Activated CD4-positive, alpha-beta T cell treated with anti-CD3 and anti-CD28 coated beads, Interleukin-2, amount 50 U/mL, for 1 hour (primary cell): ENCODE data around the gene SPAG16.

Source experiments
- DNase-seq: peaks from one replicate; pipeline ENCODE4 v3.0.0-alpha.2; 2020

The SPAG16 gene

DNA sequence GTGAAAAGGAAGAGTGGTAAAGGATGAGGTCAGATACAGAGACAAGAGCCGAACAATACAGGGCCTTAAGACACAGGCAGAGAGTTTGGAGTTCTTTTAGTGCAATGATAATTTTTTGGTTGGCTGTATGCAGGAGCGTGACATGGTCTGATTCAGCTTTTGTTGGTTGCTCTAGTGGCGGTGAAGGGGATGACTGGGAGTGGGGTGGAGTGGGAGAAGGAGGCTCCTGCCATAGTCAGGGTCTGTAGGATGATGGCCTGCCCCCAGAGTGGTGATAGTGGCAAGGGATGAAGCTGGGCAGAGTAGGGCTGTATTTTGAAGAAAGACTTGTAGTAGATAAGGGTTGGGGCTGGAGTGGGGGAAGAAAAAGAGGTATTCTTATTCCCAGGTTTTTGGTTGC, 820.0 kb downstream of the SPAG16 start:
- DNase-seq = no peak

DNA sequence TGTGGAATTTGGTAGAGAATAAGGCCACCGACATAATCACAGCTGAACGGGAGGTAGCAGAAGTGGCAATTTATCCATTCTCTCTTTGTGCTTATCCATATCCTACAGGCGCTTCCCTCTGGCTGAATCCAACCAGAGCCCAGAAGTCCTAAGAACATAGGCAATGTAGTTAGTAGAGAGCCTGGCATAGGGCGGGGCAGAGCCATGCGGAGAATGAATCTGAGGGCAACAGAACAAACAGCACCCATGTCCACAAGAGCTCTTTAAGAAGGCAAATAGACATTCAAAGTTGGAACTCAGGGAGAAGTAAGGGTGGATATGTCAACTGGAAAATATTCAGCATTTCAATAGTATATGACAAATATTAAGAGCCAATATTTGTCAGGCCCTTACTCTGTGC, 820.7 kb downstream of the SPAG16 start:
- DNase-seq = no peak

DNA sequence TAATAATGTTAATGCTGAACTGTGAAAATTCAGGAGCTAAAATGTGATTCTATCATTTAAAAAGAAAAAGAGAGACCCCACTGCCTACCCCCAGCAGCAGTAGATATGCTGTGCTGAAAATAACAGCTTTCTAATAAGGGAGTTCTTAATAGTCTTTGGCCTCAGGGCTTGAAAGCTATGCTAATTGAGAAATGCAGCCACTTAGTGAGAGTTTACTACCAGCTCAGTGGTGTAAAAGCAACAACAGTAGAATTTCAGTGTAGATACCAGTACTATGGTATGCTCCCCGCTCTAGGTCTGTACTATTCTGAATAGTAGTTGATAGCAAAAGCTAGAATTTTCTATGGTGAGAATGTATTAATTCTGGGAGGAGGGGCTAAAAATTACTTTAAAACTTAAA, 823.5 kb downstream of the SPAG16 start:
- DNase-seq = no peak

DNA sequence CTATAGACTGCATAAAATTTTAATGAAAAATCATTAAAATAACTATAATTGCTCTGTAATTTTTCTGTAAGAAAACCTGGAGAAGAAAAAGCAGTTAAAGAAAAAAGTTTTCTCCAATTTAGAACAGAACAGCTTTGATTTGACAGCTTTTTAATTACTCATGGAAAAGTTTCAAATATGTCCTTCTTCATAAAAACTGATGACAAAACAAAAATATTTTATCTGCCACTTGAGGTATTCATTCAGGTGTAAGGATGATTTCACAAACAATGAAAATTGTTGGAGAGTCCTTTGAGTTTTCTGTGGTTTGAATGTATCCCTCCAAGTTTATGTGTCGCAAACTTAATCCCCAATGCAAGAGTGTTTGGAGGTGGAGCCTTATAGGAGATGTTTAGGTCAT, 824.3 kb downstream of the SPAG16 start:
- no peak for DNase-seq

DNA sequence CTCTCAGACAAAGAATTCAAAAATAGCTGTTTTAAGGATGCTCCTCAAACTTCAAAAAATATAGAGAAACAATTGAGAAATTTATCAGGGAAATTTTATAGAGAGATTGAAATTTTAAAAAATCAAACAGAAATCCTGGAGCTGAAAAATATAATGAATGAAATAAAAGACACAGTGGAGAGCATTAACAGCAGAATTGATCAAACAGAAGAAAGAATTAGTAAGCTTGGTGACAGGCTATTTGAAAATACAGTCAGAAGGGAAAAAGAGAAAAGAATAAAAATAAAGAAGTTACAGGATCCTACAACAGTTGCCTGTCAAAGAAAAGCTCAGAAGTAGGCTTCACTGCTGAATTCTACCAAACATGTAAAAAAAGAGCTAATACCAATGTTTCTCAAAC, 832.8 kb downstream of the SPAG16 start:
- DNase-seq = no peak

DNA sequence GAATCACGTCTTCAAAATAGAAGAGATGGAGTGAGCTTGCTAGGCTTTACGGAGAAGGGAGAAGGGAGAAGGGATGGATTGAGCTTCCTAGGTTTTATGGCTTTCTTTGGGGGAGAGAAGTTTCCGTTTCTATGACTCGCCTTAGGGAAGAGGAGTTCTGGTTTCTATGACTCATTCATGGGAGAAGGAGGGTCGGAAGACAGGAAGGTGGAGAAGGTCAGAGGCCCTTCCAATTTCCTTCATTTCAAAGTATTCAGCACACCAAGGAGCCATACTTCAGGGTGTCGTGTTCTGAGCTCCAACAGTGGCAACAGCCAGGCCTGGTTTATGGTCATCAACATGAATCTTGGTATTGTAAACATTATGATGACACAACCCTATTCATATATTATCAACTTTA, 841.9 kb downstream of the SPAG16 start:
- DNase-seq = no peak

DNA sequence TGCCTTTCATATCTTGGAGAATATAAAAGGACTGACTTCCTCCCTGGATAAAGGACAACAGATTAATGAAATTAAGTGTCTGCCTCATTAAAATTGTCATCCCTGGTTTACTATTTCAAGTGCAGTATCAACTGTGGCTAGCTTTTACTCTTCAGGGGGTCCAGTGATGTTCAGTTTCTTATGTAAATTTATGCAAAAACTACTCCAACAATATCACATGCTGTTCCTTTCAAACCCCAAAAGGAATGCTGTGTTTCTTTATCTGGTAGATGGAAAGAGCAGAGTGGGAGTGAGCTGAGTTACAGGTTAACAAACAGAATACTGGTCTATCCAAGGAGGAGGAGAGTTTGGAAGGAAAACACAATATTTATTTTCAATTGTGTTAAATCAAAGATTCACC, 842.9 kb downstream of the SPAG16 start:
- DNase-seq = no peak

DNA sequence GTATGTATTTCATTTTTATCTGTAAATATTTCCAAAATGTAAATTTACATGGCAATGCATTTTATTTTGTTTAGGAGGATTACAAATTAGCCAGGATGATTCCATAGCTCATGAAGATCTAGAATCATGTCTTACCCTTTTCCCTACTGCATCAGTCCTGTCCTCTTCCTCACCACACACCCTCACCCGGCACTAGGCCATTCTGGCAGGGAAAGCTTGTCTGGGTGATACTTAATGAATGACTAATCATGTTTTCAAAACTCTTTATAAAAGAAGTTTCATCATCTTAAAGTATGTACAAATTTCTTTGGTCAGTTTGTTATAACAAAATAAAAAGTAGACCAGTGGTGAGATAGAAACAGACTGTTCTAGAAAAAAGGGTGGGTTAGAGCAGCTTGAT, 843.3 kb downstream of the SPAG16 start:
- no peak for DNase-seq

DNA sequence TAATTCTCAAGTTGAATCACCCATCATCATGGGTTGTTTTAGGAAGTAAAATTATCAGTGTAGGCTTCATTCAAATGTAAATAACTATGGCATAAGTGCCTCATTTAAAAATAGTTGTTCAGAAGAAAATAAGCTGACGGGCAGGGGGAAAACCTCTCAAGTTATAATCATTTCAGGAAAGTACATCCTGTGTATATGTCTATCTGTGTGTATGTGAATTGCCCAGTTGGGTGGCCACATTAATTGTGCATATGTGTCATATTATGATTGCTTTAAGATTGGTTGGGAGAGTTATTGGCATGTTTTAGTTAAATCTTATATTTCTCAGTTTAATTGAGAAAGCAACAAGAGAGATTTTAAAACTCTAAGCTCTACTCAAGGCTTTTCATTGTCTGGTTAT, 843.8 kb downstream of the SPAG16 start:
- DNase-seq = no peak

DNA sequence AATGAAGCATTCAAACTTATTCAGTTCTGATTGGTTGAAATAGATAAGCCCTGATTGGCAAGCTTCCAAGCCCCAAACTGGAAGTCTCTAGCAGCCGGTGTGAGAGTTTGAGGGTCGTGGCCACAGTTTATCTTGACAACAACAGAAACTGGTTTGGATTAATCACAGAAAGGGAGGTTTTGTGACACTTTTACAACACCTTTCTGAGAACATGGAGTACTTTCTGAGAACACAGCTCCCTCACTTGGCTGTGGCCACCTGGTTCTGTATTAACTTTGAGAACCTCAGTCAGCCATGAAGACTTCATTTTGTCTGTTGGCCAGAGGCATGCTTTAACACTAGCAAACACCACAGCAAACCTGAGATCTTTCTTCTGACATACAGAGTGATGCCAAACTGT, 845.9 kb downstream of the SPAG16 start:
- DNase-seq = no peak

DNA sequence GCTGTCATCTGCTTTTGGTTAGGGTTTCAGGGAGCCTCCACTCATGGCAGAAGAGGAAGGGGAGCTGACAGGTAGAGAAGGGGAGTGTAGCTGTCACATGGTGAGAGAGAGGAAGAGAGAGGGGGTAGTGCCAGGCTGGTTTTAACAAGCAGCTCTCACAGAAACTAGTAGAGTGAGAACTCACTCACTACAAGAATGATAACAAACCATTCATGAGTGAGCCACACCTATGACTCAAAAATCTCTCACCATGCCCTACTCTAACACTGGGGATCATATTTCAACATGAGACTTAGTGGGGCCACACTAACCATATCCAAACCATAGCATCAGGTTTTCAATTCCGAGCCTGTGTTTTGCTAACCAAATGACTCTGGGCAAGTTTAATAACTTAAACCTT, 851.7 kb downstream of the SPAG16 start:
- DNase-seq = no peak

DNA sequence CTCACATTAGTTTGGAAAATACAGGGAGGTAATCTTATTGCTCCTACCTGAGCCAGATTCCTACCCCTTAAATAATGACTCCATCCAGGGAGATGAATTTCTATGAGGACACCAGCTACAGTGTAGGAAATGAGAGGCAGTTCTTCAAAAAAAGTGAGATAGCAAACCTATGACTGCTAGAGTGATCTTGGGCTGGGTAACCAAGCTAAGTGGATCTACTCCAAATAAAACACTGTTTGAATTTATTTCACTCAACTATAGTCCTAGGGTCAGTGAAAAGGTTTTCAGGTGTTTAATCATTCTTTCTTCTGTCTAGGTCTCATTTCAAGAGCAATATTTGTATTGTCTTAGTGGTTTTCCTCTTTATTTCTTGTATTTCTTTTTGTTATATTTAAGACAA, 854.5 kb downstream of the SPAG16 start:
- no peak for DNase-seq

DNA sequence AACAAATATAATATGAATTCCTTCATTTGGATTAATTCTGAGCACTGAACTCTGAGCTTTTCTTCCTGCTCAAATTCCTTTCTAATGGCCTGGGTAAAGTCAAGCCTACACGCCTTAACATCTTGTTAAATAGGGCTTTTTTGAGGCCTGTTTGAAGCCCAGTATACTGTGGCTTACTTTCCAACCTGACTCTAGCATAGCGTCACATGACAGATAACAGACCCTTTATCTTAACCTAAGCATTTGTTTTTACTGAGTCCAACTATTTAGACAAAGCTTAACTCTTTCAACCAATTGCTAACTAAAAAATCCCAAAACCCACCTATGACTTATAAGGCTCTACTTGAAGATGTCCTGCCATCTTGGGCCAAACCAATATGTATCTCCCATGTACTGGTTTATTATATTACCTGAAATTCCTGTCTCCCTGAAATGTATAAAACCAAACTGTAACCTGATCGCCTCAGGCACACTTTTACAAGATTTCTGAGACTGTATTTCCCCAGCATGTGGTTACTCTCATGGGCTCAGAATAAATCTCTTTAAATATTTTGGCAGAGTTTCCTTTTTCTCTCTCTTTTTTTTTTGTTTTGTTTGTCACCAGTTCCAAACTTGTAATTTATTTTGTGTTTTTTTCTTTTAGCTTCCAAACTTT, 855.5 kb downstream of the SPAG16 start:
- no peak for DNase-seq

DNA sequence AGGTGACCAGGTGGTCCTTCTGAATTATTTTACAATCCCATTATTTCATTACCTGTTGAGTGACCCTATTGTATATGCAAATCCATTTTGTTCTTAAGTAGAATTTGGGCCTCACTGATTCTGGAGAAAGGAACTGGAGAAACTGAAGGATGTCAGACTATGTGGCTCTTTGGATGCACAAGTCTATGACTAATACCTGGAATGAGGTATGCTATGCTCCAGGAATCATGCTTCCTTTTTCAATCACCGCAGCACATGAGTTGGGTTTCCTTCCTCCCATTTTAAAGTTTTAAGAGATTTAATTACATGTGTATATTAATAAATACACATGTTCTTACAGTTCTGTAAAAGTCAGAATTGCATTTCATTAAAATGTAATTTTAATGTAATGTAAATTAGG, 872.7 kb downstream of the SPAG16 start:
- no peak for DNase-seq

DNA sequence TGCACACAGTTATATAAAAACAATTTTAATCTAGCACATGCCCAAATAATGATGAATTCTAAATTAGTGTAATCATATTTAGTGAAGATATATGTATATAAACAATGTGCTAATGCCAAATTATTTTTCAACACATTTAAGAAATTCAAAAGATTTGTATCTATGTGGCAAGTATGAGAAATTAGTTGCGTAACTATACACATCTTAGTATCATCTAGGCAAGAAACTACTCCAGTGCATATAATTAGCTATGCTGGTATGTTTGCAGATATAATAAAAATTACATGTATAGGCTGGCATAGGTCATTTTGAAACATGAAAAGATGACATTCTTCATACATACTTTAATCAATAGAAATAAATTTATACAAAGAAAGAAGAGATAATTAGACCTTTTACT, 874.6 kb downstream of the SPAG16 start:
- no peak for DNase-seq

DNA sequence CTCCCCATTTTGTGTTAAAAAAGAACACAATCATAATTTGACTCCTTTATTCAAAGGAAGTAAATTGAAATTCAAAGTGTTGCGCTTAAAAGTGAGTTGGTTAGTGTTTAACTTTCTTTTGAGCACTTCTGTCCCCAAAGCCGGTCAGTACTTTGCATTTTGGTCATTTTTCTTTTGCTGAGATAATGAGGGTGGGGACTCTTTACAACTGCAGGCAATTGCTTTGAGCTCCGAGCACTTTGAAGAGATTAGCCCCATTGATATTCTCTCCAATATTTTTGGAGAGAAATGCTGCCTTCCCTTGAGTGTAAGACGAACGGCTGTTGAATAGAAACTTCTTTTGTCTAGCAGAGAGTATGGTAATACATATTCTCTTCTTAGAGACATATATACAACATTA, 885.0 kb downstream of the SPAG16 start:
- DNase-seq = no peak

DNA sequence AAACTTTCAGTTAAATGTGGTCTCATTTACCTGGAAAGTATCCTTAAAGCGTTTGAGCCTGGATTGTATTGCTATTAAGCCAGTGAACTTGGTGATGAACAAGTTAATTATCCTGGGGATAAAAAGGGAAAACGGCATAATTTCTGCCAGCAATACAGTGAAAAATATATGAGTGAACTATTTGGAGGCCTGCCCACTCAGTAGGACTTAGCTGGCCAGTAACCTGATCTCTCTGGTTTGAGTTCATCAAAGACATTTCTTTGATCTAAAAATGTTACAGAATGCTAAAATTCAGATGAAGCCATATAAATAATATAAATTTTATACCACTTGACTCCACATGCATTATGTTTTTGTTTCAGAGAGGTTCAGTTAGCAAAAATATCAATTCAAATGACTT, 885.5 kb downstream of the SPAG16 start:
- DNase-seq = no peak

DNA sequence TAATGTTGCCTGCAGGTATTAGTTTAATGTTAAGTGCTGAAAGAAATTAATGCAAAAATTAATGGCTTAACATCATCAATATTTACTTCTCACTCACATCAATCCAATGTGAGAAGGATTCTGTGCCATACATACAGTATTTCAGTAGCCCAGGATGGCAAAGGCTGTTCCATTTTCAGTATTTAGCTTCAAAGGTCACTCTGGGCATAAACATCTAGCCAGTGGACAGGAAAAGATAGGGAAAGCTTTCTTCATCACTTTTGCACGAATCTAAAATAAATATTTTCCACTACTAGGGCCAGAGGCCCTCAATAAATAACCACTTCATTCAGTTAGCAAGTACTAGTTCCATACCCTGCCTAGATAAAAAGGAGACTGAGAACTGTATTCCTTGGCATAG, 890.3 kb downstream of the SPAG16 start:
- no peak for DNase-seq

DNA sequence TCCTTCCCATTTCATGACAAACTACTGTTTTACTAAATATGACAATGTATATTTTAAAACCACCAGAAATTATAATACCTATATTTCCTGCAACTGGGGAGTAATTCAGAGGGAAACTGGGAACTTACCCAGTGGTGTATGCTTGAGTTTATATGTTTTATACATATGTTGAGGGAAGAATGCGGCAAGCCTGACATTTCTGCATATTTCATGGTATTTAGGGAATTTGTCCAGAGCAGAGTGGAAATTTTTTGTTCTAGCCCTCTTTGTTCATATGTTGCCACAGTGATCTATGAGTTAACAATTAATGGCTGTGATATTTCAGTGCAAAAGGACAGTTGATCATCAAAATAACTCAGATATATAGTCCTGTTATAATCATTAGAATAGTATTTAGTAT, 895.8 kb downstream of the SPAG16 start:
- no peak for DNase-seq

DNA sequence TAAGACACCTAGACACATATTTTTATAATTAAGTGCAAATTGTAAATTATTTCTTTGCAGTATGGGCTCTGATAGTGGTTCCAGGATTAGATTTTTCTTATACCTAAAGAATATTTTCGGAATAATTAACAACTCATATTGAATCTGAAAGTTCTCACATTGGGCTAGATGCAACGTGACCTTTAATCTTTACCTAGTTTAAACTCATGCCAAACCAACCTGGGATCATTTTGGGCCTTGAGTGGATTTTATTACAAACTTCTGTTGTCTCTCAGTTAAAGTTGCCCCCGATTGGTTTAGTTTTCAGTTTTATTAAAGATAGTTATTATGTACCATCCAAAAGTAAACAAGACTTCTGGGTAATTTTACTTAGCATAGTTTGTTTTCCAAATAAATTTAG, 896.4 kb downstream of the SPAG16 start:
- no peak for DNase-seq

DNA sequence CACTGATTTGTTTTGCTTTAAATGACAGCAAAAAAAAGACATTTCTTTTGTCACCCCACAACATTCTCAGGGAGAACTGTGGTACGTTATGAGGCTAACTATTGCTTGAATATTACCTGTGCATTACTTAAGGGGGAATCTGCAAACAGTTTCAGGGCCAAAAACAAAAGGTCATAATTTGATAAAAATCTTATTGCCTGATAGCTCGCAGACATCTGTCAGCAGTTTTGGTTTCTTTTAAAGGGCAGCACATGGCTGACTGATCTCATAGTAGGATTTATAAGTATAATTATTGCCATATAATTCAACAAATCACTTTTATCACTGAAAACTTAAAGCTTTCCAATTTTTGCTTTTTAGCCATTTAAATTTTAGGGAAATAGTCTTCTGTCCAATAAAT, 900.2 kb downstream of the SPAG16 start:
- DNase-seq = no peak

DNA sequence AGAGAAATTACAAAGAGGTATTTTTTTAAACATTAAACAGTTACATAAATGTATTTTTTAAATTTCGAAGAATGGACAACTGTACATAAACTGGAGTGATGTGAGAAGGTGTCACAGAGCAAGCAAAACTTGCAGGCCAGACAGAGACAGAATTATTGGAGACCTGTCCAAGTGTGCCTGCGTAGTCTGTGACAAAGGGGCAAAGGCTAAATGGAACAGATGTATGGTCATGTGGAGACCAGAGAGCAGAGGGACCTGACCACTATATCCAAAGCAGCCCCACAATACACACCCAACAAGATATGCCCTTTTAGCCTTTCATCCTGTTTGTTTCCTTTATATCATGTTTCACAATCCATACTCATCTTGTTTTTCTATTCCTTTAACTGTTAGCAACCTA, 901.3 kb downstream of the SPAG16 start:
- DNase-seq = no peak

DNA sequence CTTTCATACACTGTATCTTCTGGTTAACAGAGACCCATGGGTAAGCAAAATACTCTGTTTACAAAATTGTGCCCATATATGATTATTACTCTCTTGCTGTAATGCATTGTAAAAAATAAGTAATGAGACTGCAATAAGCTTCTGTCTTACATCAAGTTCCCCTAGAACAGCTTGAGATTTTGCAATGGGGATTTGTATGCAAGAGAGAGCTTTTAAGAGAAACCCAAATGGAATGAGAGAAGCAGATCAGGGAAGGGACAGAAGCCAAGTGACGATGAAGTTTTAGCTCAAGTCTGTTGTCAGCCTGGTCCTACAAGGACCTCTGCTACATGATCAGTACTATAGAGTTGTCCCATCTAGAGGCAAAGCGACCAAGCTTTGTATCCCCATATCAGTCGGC, 908.4 kb downstream of the SPAG16 start:
- DNase-seq = no peak

DNA sequence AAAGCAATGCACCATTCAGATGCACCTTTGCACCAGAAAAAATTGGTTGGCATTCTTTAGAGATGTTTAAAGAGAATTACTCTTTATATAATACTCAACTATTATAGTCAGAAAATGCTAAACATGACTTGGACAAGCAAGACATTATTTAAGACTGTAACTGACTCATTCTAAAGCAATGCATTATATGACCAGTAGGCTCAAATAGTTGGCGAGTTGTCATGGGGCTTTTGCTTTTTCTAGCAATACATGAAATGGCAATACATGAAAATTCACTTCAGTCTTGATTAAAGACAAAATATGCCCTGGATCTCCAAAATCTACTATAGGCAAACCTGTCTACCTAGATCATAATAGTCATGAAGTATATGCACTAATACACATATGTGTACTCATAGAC, 909.7 kb downstream of the SPAG16 start:
- DNase-seq = no peak

DNA sequence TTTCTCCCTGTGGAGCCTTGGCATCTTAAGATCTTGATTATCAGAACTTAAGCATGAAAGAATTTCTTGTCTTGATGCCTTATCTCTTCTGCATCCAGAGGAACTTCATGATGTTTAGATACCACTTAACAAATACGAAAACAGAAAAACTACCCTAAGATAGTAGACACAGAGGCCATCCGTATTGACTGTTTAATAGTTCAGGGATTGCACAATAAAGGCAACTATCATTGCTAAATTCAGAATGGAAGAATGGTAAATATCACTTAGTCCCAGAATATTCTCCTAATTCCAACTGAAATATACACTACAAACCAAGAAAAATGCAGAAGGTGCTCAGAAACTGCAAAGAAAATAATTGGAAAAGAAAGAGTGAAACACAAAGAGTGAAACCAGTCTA, 912.0 kb downstream of the SPAG16 start:
- DNase-seq = no peak

DNA sequence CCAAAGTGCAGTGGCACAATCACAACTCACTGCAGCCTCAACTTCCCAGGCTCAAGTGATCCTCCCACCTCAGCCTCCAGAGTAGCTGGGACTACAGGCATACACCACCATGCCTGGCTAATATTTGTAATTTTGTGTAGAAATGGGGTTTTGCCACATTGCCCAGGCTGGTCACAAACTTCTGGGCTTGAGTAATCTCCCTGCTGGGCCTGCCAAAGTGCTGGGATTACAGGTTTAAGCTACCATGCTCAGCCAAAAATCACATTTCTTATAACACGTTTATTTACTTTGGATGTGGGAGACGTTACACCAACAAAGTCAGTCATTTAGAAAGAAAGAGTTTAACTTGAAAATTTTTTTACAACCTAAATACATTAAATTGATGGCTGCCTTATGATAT, 917.6 kb downstream of the SPAG16 start:
- DNase-seq = no peak
